Superior temporal gyrus (tissue), 1 donor: ENCODE results near the gene C1QTNF1.

ENCODE experiments used
- DNase-seq: peaks from one replicate; pipeline ENCODE4 v3.0.0-alpha.2; 2016; ENCODE audit errors: extremely low spot score

C1QTNF1 gene

GRCh38 chr17:78992542-78993212 is 31.3 kb upstream of the C1QTNF1 start:
- DNase-seq, result no peak

DNA sequence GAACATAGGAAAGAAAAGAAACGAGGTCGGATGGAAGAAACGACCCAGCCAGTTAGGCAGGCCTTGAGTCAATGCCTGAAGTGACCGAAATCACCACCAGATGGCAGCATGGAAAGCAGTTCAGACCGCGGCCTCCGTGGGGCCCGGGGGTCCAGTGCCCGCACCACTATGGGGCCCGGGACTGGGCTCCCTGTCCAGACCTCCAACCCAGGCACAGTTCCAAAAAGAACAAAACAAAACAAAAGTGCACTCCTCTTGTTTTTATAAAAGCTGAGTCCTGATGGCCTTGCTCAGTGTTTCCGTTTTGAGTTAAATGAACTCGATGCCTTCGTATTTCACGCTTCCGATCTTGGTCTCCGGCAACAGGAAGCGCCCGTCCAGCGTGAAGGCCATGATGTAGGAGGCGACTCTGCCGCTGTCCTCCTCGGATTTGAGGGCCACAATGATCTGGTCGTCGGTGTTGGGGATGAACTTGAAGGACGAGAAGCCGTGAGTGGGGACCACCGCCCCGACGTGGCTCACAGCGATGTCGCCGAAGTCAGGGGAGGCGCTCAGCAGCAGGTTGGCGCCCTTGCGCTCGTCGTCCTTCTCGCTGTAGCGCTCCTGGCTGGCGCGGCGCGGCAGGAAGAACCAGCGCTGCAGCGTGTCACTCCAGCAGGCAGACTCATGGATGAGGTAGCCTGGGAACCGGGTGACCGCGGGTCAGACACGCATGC is 30.6 kb upstream of the C1QTNF1 start:
- peak; percentile 77 for DNase-seq

DNA sequence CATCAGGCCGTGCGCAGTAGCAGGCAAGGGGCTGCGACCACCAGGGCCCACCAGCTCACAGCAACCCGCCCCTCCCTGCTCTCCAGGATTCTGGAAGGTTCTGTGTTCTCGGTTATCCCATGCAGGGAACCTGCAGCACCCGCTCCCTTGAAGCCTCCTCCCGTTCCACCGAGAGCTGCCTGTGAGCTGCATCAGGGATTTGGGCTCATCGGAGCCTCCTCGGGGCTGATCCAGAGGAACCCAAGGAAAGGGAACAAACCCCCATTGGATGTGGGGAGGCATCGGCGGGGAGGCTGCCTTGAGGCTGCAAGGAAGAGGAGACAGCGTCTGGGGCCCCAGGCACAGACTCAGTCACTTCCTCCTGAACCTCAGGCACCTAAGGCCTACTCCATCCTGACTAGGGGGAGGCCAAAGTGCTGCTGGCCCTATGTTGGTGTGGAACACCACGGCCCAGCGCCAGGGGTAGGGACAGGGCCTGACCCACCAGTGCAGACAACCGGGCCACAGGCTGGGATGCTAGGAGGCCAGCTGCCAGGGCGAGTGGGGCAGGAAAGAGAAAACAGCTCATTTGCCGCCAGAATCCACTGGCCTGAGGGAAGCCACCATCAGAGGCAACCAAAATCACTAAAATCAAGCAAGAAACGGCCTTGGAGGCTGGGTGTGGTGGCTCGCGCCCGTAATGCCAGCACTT is 29.8 kb upstream of the C1QTNF1 start:
- no peak for DNase-seq

DNA sequence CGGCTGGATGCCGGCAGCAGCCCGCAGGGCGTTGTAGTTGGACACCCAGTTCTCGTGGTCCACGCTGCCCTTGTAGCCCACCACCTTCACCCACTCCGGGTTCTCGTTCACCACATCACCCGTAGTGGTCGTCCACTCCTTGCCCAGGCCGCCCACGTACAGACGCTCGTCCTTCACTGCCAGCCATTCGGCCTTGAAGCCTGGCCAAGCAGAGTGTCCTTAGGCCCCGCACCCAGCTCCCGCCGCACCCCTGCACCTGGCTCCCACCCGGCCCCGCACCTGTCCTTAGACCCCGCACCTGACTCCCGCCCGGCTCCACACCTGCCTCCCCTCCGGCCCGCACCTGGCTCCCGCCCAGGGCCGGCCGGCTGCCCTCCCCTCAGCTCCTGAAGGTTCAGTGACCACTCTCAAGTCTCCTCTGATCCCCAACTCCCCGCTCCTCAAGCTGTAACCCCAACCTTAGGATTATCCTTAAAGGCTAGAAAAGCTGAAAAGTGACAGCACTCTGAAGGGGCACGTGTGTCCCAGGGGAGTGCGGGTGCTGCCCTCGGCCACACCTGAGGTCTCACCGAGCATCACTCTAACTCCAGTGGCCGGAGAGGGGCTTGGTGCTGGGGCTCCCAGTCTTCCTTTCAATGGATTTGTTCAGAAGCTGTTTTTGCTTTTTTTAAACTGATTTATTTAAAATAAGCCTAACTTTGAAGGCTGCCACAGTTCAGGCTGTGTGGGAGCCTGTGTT is 28.8 kb upstream of the C1QTNF1 start:
- DNase-seq, result no peak

DNA sequence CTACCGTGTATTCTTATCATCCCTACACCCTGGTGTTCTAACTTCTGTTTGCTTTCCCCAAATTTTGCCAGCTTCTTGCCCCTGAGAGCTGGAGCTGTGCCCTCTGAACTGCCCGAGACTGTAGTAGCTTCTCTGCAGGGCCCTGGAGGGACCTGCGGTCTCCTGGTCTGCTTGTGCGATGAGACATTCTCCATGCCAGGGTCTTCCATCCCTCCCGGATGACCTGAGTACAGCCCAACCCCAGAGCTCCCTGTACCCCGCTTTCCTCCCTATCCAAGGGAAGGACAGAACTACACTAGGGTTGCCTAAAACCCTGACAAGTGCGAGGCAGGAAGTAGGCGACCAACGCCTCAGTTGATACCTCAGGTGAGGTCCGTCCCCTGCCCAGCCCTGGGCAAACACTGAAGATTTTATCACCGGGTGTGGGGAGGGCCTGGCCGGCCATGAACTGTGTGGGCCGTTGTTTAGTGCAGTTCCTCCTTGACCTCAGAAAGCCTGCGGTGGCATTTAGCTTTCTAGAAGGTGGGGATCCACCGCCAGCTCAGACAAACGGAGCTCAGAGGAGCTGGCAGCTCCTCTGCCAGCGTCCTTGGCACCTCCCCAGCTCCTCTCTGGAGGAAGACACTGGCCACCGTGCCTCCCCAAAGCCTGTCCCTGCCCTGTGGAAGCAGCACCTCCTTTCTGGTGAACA is 28.1 kb upstream of the C1QTNF1 start:
- DNase-seq, result no peak

GRCh38 chr17:78996781-78997201 is 27.2 kb upstream of the C1QTNF1 start:
- no peak for DNase-seq

- no peak for DNase-seq
These were observed 26.7 kb upstream of the C1QTNF1 start for GRCh38 chr17:78997231-78997741.

DNA sequence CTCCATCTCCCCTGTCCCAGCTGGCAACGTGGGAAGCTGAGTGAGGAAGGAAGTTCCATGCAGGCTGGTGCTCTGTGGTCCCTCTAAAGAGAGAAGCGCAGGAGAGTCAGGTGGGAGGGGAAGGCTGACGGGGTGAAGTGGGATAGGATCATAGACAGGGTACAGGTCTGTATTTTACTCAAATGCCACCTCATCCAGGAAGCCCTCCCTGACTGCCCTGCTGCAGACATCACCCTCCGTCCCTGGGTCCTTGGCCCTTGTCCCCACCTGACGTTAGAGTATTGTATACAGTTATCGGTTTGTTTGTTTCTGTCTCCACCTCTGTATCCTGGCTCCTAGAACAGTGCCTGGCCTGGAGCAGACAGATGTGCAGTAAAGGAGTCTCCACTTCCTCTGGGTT is 26.1 kb upstream of the C1QTNF1 start:
- DNase-seq, result no peak

DNA sequence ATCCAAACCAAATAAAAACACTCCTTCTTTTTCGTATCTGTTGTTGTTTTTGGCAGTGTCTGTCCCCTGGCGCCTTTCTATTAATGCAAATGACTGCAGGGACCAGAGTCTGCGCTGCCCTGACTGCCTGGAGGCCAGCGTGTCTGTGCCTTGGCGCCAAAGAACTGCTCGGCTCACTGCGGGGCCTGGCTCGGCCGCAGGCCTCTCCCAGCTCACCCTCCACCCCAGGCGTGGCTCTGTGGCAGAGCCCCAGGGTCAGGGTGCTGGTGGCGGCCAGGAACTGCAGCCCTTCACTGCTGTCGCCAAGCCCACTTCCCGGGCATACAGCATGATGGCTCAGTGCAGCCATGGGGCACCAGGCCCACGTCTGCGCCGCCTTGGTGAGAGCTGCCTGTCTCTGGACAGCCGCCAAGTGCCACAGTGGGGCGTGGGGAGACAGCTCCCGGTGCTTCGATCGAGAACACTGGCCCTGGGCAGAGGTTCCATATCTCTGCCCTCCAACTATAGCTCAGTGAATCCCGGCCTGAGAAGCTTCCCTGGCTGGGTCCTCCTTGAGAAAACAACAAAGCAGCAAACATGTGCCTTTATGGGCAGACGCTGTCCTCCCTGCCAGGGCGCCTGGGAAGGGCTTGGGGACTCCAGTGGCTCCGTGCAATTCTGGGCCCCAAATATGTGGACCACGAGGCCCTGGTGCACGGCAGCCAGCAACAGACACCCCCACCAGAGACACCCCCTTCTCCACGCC is 25.5 kb upstream of the C1QTNF1 start:
- no peak for DNase-seq

DNA sequence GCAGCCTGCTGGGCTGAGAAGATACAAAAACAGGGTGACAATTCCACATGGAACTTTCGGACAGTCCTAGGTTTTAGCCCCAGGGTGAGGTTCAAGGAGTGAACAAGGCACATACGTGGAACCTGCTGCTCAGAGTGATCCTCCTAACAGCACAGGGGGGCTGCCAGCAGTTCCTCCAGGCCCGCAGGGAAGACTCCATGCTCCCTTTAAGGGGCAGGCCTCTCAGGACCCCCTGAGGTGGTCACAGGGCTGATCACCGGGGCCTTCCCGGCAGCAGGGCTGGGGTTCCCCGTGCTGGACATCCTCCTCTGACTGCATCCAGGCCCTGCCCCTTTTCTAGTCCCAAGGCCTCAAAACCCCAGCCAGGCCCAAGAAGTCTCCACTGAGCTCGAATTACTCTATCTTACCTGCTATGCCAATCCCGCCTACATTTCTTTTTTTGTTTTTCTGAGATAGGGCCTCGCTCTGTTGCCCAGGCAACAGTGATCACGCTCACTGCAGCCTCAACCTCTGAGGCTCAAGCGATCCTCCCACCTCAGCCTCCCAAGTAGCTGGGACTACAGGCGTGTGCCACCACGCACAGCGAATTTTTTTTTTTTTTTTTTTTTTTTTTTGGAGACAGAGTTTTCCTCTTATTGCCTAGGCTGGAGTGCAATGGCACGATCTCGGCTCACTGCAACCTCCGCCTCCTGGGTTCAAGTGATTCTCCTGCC is 24.8 kb upstream of the C1QTNF1 start:
- DNase-seq, result no peak

- no peak for DNase-seq
These were observed 24.0 kb upstream of the C1QTNF1 start for GRCh38 chr17:78999947-79000395.

DNA sequence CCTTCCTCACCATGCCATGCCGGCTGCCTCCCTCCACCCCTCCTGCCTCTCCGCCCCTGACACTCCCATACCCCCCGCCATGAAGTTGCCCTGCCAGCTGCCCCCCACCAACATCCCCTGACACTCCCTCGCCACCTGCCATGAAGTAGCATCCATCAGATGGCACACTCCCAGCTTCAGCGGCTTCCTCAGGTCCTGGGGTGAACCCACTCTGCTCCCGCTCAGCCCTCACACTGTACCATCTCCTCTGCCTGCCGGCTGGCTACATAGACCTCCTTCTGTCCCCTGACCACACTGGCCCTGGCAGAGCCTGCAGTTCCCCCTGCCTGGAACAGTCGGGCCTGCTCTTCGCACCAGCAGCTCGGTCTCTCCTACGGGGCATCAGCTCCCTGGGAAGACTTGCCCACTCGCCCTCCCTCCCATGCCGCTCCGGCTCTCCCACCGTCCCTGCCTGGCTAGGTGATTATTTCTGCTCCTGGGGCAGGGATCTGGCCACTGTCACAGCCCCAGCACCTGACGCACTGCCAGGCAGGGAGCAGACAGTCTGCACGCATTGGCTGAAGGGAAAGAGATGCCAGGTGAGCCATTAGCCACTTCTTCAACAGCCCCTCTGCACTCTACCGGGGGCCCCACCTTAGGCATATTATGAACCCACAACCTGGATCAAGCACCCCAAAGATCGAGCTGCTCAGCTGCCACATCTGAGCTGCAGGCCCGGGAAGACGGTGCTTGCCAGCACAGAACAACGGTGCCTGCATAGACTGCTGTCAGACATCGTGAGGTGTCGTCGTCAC is 23.4 kb upstream of the C1QTNF1 start:
- no peak for DNase-seq

- DNase-seq, result no peak
These were observed 22.6 kb upstream of the C1QTNF1 start for GRCh38 chr17:79001190-79002020.

DNA sequence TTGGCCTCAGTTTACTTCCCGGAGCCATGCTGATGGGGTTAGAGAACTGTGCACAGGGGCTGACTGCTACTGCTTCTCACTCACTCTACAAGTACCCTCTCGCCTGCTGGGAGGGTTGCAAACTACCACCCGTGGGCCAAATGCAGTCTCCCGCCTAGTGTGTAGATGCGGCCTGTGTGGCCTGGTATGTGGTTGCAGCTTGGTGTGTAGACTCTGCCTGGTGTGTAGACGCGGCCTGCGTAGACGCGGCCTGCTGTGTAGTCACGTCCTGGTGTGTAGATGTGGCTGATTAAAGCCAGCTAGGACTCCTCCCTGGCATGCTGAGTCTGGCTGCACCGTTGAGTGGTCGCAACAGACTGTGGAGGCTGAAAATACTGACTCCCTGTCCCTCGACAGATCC is 21.7 kb upstream of the C1QTNF1 start:
- DNase-seq, result no peak

DNA sequence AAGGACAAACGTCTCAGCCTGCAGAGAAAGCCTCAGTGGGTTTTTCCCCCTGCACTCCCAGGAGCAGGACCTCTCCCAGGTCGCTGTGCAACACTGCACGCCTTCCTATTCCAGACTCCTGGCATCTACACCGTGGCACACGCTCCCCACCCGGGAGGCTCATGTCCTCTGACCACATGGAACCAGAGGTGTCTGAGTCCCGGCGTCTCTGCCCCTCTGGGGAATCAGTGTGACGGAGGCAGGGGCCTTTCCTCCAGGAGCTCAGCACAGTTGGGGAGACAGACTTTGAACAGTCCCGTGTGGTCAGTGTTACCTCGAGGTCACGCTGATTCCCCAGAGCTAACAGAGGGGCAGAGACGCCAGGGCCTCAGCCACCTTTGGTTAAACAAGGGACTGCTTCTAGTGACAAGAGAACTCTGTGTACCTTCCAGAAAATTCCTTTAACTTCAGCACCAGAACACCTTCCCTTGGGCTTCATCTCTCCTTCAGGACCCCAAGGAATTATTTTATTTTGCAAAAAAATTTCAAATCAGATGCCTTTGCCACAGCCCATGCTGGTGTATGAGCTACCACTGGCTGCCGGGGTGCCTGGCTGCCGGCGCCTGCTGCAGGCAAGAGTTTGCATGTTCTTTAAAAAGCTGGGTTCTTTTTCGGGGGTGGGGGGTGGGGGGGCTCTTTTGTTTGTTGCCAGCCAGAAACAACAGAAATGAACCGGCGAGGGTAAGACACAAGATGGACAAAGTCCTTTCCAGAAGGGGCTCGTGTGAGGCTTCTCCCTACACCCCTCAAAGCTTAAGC is 21.0 kb upstream of the C1QTNF1 start:
- DNase-seq, result no peak

DNA sequence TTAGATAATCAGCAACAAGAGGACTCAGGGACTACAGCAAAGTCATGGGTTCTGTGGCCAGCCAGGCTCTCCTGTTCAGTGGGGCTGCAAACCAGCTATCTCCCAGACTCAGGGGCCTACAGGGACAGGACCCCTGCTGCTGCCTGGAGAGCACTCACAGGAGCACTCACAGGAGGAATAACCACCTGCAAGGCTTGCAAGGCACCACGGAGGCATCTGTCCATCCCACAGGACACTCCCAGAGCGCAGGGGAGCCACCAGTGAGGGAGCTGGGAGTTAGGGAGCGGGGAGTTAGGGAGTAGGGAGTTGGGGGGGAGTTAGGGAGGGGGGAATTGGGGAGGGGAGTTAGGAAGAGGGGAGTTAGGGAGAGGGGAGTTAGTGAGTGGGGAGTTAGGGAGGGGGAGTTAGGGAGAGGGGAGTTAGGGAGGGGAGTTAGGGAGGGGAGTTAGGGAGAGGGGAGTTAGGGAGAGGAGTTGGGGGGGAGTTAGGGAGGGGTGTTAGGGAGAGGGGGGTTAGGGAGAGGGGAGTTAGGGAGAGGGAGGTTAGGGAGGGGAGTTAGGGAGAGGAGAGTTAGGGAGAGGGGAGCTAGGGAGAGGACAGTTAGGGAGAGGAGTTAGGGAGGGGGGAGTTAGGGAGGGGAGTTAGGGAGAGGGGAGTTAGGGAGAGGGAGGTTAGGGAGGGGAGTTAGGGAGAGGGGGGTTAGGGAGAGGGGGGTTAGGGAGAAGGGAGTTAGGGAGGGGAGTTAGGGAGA is 20.1 kb upstream of the C1QTNF1 start:
- no peak for DNase-seq
